Measurements from ENCODE around the gene UCK1. TPM values are rescaled to one million over a fixed set of nuclear protein-coding genes. Genes with fewer than 3 reads are reported as not detected.

UCK1 gene
- 10 to 100 TPM; 29.9 to 35.2 (median 30.2) TPM for total RNA-seq
- 15.9 TPM for total RNA-seq (2013)

DNA sequence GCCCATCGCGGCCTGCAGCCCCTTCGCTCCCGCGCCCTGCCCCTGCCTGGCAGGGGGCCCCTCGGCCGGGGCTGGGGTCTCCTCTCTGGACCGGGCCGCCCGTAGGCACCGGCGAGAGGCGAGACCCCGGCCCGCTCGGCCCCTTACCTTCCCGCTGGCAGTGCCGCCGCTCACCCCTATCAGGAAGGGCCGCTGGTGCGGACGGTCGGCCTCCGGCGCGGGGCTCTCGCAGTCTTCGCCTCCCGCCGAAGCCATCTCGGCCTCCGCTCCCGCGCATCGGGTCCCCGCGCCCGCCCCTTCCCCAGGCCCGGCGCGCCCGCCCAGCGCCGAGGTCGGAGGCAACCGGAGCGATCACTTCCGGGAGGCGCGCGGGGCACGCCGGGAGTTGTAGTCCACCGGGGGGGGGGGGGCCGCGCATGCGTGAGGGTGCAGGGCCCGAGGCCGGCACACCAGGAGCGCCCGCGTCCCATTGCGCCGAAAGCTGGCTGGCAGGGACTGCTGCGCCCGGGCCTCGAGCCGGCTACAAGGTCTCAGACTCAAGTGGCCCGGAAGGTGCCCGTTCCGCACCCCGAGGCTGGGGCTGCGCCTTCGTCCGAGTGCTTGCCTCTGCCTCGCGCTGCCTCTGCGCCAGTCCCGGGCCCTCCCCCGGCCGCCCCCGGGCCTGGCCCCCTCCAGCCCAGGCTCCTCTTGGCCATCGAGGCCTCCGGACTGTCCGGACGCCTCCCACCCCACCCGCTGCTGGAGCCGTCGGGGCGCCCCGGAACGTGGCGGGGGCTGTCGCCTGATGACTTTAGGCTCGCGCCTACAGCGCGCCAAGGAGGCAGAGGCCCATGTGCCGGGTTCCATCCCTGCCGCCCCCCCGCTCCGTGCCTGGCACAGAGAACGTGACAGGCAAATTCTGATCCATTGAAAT lies at the start of gene UCK1:
UCK1 (minus strand) TSS at position 344 of the 913 bp plus-strand sequence; CDS start at position 255, 89 bp downstream.
- 13% methylated on average over 103 of the region's 103 CpGs for WGBS (ENCODE audit: insufficient coverage)
- intact Hi-C loops (cut with micrococcal nuclease): no loop called here
- Mint-ChIP-seq H3K4me3 (peak within 1 kb of the TSS; percentile 76), H3K36me3 (peaks cover 6% of the 10 kb centered on the region), H3K9me3 (no peaks in the 10 kb centered on the region), H3K27me3 (ENCODE audit: low read depth in 2 of 2) (no peaks in the 10 kb centered on the region), H3K4me1 (peaks cover 0 to 15% of the 10 kb centered on the region in 2 donors), H3K27ac (peak within 1 kb of the TSS in 1 of 2 donors; percentile 51)
- Histone ChIP-seq H3K4me1 (ENCODE audit: control insufficient read depth, insufficient read depth, low read length) (peaks cover 35% of the 10 kb centered on the region), H3K9me3 (ENCODE audit: control insufficient read depth, insufficient read depth, low read length) (no peaks in the 10 kb centered on the region), H3K27ac (ENCODE audit: low read length) (no peak within 1 kb of the TSS), H3K4me3 (ENCODE audit: low read length) (peak within 1 kb of the TSS; percentile 42), H3K27me3 (ENCODE audit: control insufficient read depth, insufficient read depth, low read length) (no peaks in the 10 kb centered on the region), H3K36me3 (ENCODE audit: control insufficient read depth, insufficient read depth, low read length) (peaks cover 21% of the 10 kb centered on the region)
- TF ChIP-seq, protein P1, sequence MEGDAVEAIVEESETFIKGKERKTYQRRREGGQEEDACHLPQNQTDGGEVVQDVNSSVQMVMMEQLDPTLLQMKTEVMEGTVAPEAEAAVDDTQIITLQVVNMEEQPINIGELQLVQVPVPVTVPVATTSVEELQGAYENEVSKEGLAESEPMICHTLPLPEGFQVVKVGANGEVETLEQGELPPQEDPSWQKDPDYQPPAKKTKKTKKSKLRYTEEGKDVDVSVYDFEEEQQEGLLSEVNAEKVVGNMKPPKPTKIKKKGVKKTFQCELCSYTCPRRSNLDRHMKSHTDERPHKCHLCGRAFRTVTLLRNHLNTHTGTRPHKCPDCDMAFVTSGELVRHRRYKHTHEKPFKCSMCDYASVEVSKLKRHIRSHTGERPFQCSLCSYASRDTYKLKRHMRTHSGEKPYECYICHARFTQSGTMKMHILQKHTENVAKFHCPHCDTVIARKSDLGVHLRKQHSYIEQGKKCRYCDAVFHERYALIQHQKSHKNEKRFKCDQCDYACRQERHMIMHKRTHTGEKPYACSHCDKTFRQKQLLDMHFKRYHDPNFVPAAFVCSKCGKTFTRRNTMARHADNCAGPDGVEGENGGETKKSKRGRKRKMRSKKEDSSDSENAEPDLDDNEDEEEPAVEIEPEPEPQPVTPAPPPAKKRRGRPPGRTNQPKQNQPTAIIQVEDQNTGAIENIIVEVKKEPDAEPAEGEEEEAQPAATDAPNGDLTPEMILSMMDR (IDR thresholded peaks at IDR 0.05): no peak
- DNase-seq (peak; percentile 68 to 90), ATAC-seq (peak; percentile 95 to 98 (median 98))

DNA sequence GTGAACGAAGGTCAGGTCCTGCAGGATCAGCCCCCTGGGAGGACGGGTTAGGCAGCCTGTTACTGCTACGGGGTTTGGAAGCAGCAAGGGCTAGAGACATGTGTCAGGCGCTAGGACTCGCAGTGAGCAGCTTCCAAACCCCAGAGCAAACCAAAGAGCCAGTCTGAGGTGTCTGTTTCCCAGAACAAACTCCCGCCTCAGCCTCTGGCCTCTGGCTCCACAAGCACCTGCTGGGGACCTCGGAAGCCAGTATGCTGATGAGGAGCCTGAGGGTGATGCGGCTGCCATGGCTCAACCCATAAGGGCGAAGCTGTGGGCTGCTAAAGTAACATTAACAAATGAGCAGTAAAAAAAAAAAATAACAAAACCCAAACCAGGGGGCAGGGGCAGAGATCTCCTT lies 49.3 kb upstream of the UCK1 start:
- Histone ChIP-seq H3K27me3 (ENCODE audit: control insufficient read depth, insufficient read depth, low read length) (no peaks in the 10 kb centered on the region), H3K36me3 (ENCODE audit: control insufficient read depth, insufficient read depth, low read length) (peaks cover 78% of the 10 kb centered on the region), H3K27ac (ENCODE audit: low read length) (no peak overlapping the region), H3K4me1 (ENCODE audit: control insufficient read depth, insufficient read depth, low read length) (peaks cover 52% of the 10 kb centered on the region), H3K4me3 (ENCODE audit: low read length) (no peak overlapping the region), H3K9me3 (ENCODE audit: control insufficient read depth, insufficient read depth, low read length) (no peaks in the 10 kb centered on the region)
- intact Hi-C loops (cut with micrococcal nuclease): no loop called here
- peaks cover 25 to 54% of the 10 kb centered on the region in 2 donors for H3K4me1 Mint-ChIP-seq
- H3K27me3 Mint-ChIP-seq (ENCODE audit: low read depth in 2 of 2): no peaks in the 10 kb centered on the region
- TF ChIP-seq, protein P1 (IDR thresholded peaks at IDR 0.05): no peak
- H3K9me3 Mint-ChIP-seq: no peaks in the 10 kb centered on the region
- no peaks in the 10 kb centered on the region for H3K36me3 Mint-ChIP-seq
- peak overlapping the region in 1 of 2 donors; percentile 83 for H3K27ac Mint-ChIP-seq
- no peak for ATAC-seq
- no peak overlapping the region for H3K4me3 Mint-ChIP-seq
- 95% methylated on average over 8 of the region's 9 CpGs for WGBS (ENCODE audit: insufficient coverage)
- no peak for DNase-seq

DNA sequence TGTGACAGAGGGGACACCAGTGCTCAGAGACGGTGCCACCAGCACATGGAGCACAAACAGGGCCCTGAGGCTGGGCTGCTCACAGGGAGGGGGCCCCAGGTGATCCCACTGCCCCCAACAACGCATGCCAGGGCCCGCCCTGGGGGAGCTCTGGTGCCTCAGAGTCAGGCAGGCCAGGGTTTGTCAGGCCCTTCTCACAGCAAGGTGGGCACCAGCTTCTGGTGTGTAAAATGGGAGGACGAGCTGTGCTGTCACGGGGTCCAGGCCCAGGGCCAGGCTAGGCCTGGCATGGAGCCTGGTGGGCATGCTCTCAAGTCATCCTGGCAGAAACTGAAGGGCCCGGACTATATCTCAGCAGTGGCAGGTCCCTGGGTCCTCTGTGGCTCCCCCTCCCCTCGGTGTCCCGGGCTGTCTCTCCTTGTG lies 48.7 kb upstream of the UCK1 start:
- Mint-ChIP-seq H3K27me3 (ENCODE audit: low read depth in 2 of 2) (no peaks in the 10 kb centered on the region), H3K9me3 (no peaks in the 10 kb centered on the region), H3K4me3 (no peak overlapping the region), H3K36me3 (no peaks in the 10 kb centered on the region), H3K27ac (peak overlapping the region; percentile 79 to 83), H3K4me1 (peaks cover 20 to 48% of the 10 kb centered on the region in 2 donors)
- H3K27me3 ChIP-seq (ENCODE audit: control insufficient read depth, insufficient read depth, low read length): no peaks in the 10 kb centered on the region
- intact Hi-C loops (cut with micrococcal nuclease): no loop called here
- no peak overlapping the region for H3K27ac ChIP-seq (ENCODE audit: low read length)
- TF ChIP-seq, protein P1 (IDR thresholded peaks at IDR 0.05): no peak
- H3K9me3 ChIP-seq (ENCODE audit: control insufficient read depth, insufficient read depth, low read length): no peaks in the 10 kb centered on the region
- WGBS (ENCODE audit: insufficient coverage): 95% methylated on average over 8 of the region's 8 CpGs
- peaks cover 80% of the 10 kb centered on the region for H3K36me3 ChIP-seq (ENCODE audit: control insufficient read depth, insufficient read depth, low read length)
- DNase-seq (no peak), ATAC-seq (no peak)
- H3K4me1 ChIP-seq (ENCODE audit: control insufficient read depth, insufficient read depth, low read length): peaks cover 47% of the 10 kb centered on the region
- H3K4me3 ChIP-seq (ENCODE audit: low read length): no peak overlapping the region

Measured in natural killer cell (primary cell).